ENCODE results near the gene C12orf57.

Gene C12orf57

DNA sequence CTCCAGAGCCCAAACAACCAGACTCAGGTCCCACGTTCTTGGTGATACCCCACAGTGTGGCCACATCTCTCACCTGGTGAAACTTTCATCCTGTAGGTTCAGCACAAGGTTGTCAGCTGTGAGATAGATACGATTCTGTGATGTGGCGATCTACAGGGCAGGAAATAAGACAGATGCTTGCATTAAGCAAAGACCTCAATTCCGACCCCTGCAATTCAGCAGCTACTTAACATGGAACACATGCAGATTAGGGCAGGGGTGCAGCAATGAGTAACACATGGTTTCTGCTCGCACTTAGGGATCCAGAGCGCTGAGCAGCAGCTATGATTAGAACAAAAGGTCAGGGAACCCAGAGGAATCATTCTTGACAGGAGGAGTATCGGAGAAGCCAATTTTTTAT, 22.5 kb downstream of the C12orf57 start:
- DNase-seq: no peak

DNA sequence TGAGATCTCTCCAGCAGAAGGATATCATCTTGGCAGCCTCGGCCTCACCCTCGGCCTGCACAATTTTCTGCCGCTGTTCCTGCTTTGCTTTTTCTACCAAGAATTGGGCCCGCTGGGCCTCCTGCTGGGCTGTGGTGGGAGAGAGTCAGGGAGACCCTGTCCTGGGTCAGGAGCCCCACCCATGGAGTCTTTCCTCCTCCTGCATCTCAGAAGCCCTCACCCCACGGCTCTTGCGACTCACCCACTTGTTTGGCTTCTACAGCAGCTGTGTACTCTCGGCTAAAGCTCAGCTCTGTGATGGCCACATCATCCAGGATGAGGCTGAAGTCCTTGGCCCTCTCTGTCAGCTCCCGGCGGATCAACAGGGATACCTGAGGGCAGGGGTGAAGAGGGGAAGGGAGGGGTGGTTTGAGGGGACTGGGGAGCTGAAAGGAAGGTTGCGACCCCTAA, 23.9 kb downstream of the C12orf57 start:
- no peak for DNase-seq

DNA sequence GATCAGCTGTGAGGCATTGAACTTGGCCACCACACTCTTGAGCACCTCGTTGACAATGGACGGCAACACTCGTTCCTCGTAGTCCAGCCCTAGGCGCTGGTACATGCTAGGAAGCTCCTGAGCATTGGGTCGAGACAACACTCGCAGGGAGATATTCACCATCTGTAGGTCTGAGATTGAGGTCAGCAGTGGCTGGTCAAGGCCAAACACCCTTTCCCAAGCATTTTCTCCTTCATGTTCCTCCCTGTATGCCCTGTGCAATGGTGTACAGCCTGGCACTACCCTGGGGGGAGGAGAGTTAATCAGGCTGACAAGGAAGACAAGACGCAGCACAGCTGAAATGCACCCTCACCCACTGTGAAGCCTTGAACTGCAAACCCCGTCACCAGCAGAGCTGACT, 24.6 kb downstream of the C12orf57 start:
- no peak for DNase-seq

DNA sequence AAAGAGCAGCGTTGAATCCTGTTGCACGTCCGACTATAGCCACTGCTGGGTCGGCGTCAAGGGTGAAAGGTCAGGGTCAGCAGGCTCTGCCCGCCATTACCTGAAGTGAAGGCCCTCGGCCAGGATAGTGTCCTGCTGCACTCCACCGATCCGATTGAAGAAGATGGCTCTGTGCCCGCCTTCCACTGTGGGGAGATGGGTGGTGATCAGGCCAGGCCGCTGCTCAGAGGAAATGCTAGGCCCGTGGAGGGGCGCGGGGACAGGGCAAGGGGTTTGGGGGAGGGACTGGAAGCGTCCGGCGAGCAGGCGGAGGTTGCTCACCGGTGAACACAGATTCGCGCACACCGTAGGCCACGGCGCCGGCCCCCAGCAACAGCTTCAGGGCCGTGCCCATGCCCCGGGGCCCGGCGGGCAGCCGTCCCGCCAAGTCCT, 26.3 kb downstream of the C12orf57 start:
- DNase-seq: no peak

DNA sequence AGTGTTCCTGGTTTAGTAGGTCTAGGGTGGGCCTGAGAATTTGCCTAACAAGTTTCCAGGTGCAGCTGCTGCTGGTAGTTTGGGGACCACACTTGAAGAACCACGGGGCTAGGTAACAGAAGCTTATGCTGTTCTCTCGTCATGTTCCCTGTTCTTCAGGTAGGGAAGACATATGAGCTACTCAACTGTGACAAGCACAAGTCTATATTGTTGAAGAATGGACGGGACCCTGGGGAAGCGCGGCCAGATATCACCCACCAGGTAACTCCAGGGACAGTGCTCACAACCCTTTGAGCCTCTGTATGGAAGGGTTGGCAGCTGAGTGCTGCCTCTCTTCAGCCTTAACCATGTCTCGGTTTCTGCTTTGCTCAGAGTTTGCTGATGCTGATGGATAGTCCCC, 30.4 kb downstream of the C12orf57 start:
- DNase-seq: no peak

DNA sequence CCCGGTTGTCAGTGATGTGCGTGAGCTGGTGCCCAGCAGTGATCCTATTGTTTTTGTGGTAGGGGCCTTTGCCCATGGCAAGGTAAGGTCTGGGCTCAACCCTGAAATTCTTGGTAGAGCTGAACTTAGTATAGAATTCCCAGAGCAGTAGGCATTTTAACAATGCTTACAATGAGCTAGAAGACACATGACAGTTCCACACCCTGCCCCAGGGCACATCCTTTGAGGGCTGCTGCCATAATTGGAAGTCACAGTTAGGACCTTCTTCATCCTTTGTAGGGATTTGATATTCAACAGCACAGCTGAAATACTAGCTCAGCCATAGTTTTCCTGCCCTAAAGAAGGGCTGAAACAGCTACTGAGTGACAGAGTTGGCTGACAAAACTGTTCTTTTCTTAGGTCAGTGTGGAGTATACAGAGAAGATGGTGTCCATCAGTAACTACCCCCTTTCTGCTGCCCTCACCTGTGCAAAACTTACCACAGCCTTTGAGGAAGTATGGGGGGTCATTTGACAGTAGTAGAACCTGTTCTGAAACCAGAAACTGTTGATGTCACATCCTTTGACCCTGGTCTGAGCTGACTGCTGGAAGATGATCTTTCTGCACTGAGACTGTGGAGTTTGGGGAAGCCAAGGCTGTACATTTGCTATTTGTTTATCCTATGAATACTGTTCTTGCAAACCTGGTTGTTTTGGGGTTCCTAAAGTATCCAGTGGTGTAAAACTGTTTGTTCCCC, 31.6 kb downstream of the C12orf57 start:
- no peak for DNase-seq

DNA sequence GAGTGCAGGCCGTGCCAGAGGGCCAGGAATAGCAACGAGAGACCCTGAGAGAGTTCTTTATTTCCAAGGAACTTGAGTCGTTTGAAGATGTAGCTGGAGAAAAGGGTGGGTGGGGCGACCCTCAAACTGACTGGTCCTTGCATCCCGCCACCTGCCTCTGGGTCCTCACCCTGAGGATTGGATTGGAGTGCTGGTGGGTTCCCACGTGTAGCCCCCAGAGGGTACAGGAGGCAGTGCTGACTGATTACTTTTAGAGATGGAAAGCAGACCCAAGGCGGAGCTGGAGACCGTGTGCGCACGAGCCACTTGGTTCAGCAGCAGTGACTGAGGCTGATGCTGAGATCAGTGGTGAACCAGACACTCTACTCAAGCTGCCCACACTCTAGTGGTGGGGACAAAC, 33.8 kb downstream of the C12orf57 start:
- no peak for DNase-seq

DNA sequence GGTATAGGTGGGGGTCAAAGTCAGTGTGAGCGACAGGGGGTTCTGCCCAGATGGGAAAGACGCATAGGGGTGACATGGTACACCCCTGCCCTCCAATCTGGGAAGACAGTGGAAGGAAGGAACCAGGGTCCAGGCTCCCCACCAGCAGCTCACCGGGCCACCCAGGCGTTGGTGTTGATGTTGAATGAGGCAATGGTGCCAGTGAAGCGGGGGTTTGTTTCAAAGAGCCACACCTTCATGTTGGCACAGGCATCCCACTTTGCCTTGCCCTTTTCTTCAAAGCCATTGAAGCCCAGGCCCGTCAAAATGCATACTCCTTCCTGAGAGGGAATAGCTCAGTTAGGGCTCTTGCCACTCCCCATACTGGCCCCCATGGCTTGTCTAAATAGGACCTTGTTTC, 34.4 kb downstream of the C12orf57 start:
- DNase-seq: no peak

DNA sequence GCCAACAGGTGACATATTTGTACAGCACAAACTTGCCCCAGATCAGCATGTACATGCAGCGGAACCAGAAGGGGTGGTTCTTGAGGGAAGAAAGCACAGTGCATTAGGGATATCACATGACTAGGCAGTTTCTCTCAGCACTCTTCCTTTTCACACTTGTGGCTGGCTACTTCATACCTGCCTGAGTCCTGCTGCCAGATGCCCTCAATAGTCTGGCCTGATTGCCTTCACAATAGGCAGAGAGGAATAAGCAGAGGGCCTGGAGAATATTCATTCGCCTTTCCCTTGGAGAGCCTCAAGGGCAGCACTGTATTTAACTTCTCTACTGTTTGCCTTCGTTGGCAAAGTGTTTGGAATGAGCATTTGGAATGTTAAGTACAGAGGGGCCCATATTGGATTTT, 34.8 kb downstream of the C12orf57 start:
- DNase-seq: no peak

DNA sequence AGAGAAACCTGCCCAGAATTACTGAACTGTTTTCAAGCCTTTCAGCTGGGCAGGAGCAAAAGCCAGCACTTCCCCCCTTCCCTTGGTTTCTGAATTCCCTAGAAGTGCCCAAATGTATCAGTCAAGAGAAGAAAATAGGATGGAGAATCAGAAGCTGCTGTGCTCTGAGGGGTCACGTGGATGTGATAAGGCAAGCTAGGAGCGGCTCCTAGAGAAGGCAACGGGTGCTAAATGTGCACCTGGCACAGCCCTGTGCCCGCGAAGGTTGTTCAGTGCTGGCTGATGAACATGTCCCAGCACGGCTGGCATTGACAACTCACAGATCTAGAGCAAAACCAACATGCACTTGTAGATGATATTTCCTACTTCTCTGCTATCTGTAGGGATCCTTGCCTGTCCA, 35.2 kb downstream of the C12orf57 start:
- DNase-seq: no peak

DNA sequence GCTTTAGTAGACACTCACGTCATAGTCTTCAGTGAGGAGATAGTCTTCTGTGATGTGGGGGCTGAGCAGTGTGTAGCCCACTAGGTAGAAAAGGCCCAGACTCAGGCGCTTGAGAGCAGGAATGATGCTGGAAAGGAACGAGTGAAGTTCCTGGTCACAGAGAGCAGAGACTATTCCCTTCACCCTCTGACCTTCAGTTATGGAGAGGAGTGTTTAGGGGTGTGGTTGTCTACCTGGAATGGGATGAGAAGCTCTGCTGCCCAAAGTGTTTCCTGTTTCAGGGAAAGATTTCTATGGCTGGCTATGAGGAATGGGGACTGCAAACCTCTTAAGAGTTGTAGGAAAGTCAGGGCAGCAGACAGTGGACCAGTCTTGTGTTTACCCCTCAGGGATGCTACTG, 35.6 kb downstream of the C12orf57 start:
- DNase-seq: no peak

DNA sequence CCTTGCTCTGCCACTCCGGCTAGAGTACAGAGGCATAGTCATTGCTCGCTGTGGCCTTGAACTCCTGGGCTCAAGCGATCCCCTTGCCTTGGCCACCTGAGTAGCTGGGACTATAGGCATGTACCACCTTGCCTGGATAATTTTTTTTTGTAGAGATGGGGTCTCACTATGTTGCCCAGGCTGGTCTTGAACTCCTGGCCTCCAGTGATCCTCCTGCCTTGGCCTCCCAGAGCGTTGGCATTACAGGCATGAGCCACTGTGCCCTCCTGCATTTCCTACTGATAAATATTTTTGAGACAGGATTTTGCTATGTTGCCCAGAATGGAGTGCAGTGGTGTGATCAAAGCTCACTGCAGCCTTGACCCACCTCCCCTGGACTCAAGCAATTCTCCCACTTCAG, 36.3 kb downstream of the C12orf57 start:
- no peak for DNase-seq

DNA sequence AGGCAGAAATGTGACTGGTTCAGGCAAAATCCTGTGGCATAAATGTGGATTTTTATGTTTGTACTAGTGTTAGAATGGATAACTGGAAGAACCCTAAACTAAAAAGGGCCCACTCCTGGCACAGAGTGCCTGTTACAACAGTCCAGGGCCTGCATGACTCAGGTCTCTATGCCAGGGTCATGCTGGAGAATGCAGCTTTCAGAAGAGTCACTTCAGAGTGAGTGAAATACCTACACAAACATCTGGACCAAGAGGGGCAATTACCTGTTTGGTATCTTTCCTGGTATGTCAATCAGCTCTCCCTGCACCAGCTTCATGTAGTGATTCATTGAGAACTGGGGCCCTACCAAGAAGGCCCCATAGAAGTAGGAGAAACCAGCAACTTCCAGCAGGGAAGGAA, 36.9 kb downstream of the C12orf57 start:
- DNase-seq: no peak

DNA sequence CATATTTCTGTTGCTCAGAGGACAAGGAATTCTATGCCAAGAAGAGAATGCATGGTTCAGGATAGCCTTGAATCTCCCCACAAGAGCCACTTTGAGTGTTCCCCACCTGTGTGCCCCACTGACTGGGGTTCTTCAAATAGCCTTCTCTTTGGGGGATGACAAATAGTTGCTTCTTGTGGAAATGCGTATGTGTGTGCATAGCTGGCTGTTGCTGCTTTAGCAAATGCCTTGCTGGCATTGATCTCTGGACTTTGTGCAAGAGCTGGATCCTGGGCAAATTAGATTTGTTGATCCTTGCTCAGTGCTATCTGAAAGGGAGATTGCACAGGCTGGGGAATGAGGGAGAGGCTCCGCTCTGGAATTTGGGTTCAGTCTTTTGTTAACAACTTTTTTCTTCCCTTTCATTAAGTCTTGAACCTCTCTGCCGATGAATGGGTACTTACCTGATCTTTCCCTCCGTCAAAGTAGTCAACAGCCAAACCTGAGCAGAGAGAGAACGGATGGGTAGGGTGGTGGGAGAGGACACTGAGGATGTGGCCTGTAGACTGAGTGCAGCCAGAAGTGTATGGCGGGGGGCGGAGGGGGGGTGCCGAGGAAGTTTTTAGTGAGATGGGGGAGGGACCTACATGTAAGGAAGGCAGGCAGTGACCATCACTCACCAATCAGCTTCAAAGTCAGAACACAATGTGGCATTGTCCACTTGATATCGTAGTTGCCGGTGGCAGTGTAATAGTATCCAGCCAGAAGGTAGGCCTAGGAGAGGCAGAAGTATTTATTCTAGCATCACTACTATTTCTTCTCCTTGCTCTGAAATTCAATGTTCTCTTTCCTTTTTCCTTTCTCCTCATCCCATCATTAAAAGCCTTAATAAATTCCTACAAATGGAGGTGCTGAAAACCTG, 37.6 kb downstream of the C12orf57 start:
- no peak for DNase-seq

DNA sequence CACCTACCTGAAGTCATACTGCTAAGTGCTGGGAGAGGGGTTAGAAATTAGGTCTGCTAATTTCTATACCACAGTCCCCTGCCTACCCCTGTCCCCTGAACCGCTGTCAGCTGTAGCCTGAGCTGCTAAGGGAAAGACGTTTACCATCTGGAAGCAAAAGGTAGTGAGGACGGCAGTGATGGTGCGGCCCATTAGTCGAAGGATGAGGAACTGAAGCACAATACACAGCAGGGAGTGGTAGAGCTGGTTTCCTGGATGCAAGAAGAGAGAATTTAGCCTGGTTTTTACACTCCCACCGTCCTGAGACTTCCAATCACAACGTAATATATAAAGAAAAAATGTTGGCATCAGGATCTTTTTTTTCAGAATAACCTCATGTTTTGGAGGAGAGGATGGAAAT, 38.7 kb downstream of the C12orf57 start:
- no peak for DNase-seq

DNA sequence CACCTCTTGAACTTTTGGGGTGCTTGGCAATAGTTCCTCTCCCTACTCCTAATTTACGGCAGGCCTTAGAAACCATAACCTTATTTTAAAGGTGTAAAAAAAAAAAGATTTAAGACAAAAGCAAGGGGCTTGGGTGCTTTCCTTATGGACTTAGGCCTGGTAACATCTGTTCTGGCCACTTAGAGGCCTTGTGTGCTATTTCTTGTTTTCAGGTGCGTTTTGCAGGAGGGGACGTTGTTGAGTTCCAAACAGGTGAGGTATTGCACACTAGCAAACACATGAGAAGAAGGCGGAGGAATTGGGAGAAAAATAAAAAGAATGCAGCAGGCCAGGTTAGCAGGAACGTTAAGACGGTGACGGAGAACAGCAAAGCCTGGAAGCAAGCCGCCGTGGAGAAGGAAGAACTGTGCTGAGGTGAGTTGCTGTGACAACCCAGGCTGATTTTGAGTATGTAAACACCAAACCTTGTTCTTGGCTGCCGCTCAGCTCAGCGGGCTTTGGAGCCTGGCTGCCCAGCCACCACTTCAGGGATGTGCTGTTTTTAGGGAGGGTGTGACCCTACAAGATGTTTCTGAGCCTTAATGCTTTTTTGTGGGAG, 44.2 kb downstream of the C12orf57 start:
- no peak for DNase-seq
